GM18526 (cell line): ENCODE results near the gene IER5.

Experiments used
- POLR2A ChIP-seq: IDR thresholded peaks from 3 replicates; pipeline ENCODE4 v1.6.1; 2011; ENCODE audit not compliant: insufficient read length; ENCODE audit errors: extremely low read depth

Gene IER5

DNA sequence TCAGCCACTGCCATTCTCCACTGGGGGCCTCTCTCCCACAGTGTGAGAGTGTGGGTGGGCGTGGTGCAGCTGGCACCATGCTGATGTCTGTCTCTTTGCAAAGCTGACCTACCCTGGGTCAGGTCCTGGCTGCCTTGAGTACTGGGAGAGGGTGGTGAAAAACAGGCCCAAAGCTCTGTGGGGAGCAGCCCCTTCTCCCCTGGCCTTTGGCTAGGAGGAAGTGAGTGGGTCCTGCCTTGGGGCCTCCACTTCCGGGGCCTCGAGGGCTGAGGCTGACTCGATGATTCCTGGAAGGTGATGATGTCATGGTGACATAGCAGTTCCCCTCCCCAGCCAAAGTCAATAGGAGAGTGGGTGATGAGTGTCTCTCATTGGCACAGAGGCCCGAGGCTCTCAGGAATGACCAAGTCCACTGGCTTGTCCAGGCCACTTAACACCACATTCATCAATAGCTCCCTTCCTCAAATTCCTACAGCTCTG is 53.0 kb downstream of the IER5 start:
- TF ChIP-seq POLR2A = no peak
